Mesothelial cell of epicardium (in vitro differentiated cells): ENCODE results near the gene TPRG1L. TPM values are rescaled to one million over a fixed set of nuclear protein-coding genes. Genes with fewer than 3 reads are reported as not detected.
"Not testable (repeated sequence)": the region's sequence is repeated elsewhere in the genome, so short reads cannot be mapped to it uniquely, and the experiment has no call there.

Source experiments
- DNase-seq, 2 experiments: peaks; one replicate each; pipeline ENCODE4 v3.0.0; 2021; ENCODE audit warnings: low spot score in 2 of 2; ENCODE audit not compliant: unreplicated experiment in 2 of 2
- H3K27ac Mint-ChIP-seq: 2 replicates; pipeline ENCODE4 v1.8.0; 2021; ENCODE audit warnings: mixed read lengths
- H3K27me3 Mint-ChIP-seq: 2 replicates; pipeline ENCODE4 v1.8.0; 2021; ENCODE audit warnings: low read depth, mixed read lengths
- H3K36me3 Mint-ChIP-seq: 2 replicates; pipeline ENCODE4 v1.8.0; 2021; ENCODE audit warnings: mixed read lengths
- H3K4me1 Mint-ChIP-seq: 2 replicates; pipeline ENCODE4 v1.8.0; 2021; ENCODE audit warnings: mixed read lengths
- H3K4me3 Mint-ChIP-seq: 2 replicates; pipeline ENCODE4 v1.8.0; 2021; ENCODE audit warnings: mild to moderate bottlenecking, moderate library complexity, mixed read lengths
- H3K9me3 Mint-ChIP-seq: 2 replicates; pipeline ENCODE4 v1.8.0; 2021; ENCODE audit warnings: mixed read lengths
- total RNA-seq: library from RNA; stranded (reverse); gene quantifications from 3 replicates; pipeline ENCODE4 v1.2.1, GENCODE V29; 2021
- TF ChIP-seq, protein P1 (sequence below): fragments of 200-600 bp; sonication (generic); IDR thresholded peaks from one replicate; pipeline ENCODE4 v1.5.0; 2021; ENCODE audit warnings: antibody characterized with exemption; ENCODE audit not compliant: unreplicated experiment

Gene TPRG1L
- total RNA-seq, 1 donor from 2014 or later: 15.7 TPM

GRCh38 chr1:3584915-3585314 is 39.9 kb upstream of the TPRG1L start:
- DNase-seq: no peak
- Mint-ChIP-seq H3K27me3 (no peaks in the 10 kb centered on the region), H3K4me1 (peaks cover 4% of the 10 kb centered on the region), H3K27ac (no peak overlapping the region), H3K9me3 (no peaks in the 10 kb centered on the region), H3K36me3 (peaks cover 14% of the 10 kb centered on the region), H3K4me3 (no peak overlapping the region)
- TF ChIP-seq, protein P1, sequence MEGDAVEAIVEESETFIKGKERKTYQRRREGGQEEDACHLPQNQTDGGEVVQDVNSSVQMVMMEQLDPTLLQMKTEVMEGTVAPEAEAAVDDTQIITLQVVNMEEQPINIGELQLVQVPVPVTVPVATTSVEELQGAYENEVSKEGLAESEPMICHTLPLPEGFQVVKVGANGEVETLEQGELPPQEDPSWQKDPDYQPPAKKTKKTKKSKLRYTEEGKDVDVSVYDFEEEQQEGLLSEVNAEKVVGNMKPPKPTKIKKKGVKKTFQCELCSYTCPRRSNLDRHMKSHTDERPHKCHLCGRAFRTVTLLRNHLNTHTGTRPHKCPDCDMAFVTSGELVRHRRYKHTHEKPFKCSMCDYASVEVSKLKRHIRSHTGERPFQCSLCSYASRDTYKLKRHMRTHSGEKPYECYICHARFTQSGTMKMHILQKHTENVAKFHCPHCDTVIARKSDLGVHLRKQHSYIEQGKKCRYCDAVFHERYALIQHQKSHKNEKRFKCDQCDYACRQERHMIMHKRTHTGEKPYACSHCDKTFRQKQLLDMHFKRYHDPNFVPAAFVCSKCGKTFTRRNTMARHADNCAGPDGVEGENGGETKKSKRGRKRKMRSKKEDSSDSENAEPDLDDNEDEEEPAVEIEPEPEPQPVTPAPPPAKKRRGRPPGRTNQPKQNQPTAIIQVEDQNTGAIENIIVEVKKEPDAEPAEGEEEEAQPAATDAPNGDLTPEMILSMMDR: no peak

DNA sequence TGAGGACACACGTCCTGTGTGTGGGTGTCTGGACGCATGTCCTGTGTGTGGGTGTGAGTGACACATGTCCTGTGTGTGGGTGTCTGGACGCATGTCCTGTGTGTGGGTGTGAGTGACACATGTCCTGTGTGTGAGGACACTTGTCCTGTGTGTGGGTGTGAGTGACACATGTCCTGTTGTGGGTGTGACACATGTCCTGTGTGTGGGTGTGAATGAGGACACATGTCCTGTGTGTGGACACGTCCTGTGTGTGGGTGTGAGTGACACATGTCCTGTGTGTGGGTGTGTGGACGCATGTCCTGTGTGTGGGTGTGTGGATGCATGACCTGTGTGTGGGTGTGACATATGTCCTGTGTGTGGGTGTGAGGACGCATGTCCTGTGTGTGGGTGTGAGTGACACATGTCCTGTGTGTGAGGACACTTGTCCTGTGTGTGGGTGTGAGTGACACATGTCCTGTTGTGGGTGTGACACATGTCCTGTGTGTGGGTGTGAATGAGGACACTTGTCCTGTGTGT is 39.4 kb upstream of the TPRG1L start:
- not testable (repeated sequence) for H3K27ac Mint-ChIP-seq, DNase-seq, H3K4me3 Mint-ChIP-seq, H3K9me3 Mint-ChIP-seq, H3K27me3 Mint-ChIP-seq, H3K4me1 Mint-ChIP-seq
- peaks cover 14% of the 10 kb centered on the region for H3K36me3 Mint-ChIP-seq

DNA sequence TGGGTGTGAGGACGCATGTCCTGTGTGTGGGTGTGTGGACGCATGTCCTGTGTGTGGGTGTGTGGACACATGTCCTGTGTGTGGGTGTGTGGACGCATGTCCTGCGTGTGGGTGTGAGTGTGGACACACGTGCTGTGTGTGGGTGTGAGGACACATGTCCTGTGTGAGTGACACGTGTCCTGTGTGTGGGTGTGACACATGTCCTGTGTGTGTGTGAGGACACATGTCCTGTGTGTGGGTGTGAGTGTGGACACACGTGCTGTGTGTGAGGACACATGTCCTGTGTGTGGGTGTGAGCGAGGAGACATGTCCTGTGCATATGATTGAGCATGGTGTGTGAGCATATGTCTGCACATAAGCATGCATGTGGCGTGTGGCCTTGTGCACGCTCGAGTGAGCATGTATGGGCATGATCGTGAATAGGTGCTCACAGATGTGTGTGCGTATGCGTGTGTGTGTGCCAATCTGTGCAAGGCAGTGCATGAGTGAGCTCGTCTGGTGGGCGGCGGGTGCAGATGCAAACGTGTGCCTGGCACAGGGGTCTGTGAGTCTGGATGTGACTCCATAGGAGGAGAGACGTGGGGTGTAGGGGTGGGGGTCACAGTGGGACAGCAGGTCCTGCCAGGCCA is 38.8 kb upstream of the TPRG1L start:
- Mint-ChIP-seq H3K9me3 (no peaks in the 10 kb centered on the region), H3K27ac (no peak overlapping the region)

GRCh38 chr1:3586986-3587759 is 37.6 kb upstream of the TPRG1L start:
- TF ChIP-seq, protein P1: no peak
- H3K36me3 Mint-ChIP-seq: peaks cover 14% of the 10 kb centered on the region
- peak overlapping the region; percentile 65 for H3K27ac Mint-ChIP-seq
- H3K4me1 Mint-ChIP-seq: peaks cover 4% of the 10 kb centered on the region
- no peak overlapping the region for H3K4me3 Mint-ChIP-seq
- no peak for DNase-seq
- no peaks in the 10 kb centered on the region for H3K27me3 Mint-ChIP-seq
- H3K9me3 Mint-ChIP-seq: no peaks in the 10 kb centered on the region

More for the DNA sequence above, 38.8 kb upstream of the TPRG1L start:
- DNase-seq: no peak
- peaks cover 4% of the 10 kb centered on the region for H3K4me1 Mint-ChIP-seq
- H3K4me3 Mint-ChIP-seq: no peak overlapping the region
- H3K27me3 Mint-ChIP-seq: no peaks in the 10 kb centered on the region
- TF ChIP-seq, protein P1: no peak
- H3K36me3 Mint-ChIP-seq: peaks cover 14% of the 10 kb centered on the region

- Mint-ChIP-seq H3K4me3 (no peak overlapping the region), H3K27me3 (no peaks in the 10 kb centered on the region), H3K36me3 (peaks cover 5% of the 10 kb centered on the region), H3K9me3 (no peaks in the 10 kb centered on the region), H3K27ac (no peak overlapping the region), H3K4me1 (peaks cover 4% of the 10 kb centered on the region)
- TF ChIP-seq, protein P1: no peak
- no peak for DNase-seq
Measured at GRCh38 chr1:3588395-3588794, 36.4 kb upstream of the TPRG1L start.

DNA sequence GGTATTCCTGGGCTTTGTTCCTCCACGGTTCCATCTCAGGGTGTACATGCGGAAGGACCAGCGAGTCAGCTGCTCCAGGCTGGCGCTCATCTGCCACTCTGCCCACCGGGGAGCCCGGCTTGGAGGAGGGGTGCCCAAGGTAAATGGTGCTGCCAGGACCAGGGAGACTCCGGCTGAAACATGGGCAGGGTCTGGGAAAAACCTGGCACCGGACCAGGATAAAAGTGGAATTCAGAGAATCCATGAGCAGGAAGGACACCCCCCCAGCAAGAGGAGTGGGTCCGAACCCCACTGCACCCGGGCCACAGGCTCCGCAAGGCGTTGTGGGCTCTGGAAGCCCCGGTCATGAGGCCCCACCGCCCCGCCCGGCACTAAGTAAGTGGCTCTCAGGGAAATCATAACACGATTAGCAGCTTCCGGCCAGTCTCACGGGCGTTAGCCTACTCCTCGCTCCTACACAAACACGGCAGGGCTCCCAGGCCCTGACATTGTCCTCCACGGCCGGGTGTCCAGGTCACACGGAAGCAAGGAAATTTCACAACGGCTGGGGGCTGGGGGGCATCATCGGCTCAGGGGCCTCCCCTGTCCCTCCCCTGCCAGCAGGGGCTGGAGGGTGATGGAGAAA is 34.6 kb upstream of the TPRG1L start:
- H3K9me3 Mint-ChIP-seq: no peaks in the 10 kb centered on the region
- no peak for DNase-seq
- H3K4me3 Mint-ChIP-seq: no peak overlapping the region

More for the DNA sequence above, 34.6 kb upstream of the TPRG1L start:
- Mint-ChIP-seq H3K27ac (peak overlapping the region; percentile 66), H3K4me1 (peaks cover 4% of the 10 kb centered on the region), H3K36me3 (peaks cover 4% of the 10 kb centered on the region), H3K27me3 (no peaks in the 10 kb centered on the region)
- TF ChIP-seq, protein P1: no peak
